H1 (cell line): Measurements from ENCODE around the gene ZNF614. TPM values are rescaled to one million over a fixed set of nuclear protein-coding genes. Genes with fewer than 3 reads are reported as not detected.
A peak's percentile ranks its signal among the peaks of the same experiment; 100 is the strongest.

Experiments
- ASH2L ChIP-seq: fragments of 200-600, 300-600 bp; sonication (generic); IDR thresholded peaks from one replicate; pipeline ENCODE4 v1.7.1; 2017; ENCODE audit warnings: low read length
- CBX5 ChIP-seq: fragments of 300-800, 300-1000 bp; sonication (generic); IDR thresholded peaks from 2 replicates; pipeline ENCODE4 v1.7.1; 2016; ENCODE audit warnings: antibody characterized with exemption, low read length, low read depth
- CHD1 ChIP-seq: IDR thresholded peaks from 2 replicates; pipeline ENCODE4 v1.6.1; 2012; ENCODE audit warnings: low read depth, low read length, improper control_type of control experiment
- CREB1 ChIP-seq: IDR thresholded peaks from 2 replicates; pipeline ENCODE4 v1.6.1; 2012; ENCODE audit warnings: inconsistent platforms
- CTBP2 ChIP-seq: IDR thresholded peaks from 2 replicates; pipeline ENCODE4 v1.7.0; 2011; ENCODE audit warnings: borderline replicate concordance, mild to moderate bottlenecking, moderate library complexity, mixed read lengths, low read length; ENCODE audit not compliant: insufficient read depth, insufficient read length
- CTCF ChIP-seq, 3 experiments: IDR thresholded peaks; 1 replicate in 2 of 3; 2 replicates in 1 of 3; pipeline versions ENCODE4 v1.5.1 to v1.6.1; 2011; ENCODE audit warnings: low read length in 3 of 3, mild to moderate bottlenecking in 3 of 3, inconsistent platforms in 2 of 3, low read depth in 1 of 3, moderate library complexity in 1 of 3; ENCODE audit not compliant: insufficient read depth in 1 of 3; ENCODE audit errors: control extremely low read depth in 1 of 3
- E2F6 ChIP-seq: IDR thresholded peaks from 2 replicates; pipeline ENCODE4 v1.6.1; 2012; ENCODE audit warnings: inconsistent platforms
- EGR1 ChIP-seq: IDR thresholded peaks from 2 replicates; pipeline ENCODE4 v1.6.1; 2011; ENCODE audit warnings: low read depth, low read length, borderline replicate concordance
- FOSL1 ChIP-seq: IDR thresholded peaks from 2 replicates; pipeline ENCODE4 v1.6.1; 2011; ENCODE audit warnings: mild to moderate bottlenecking, low read depth, low read length, moderate library complexity; ENCODE audit not compliant: insufficient read depth
- GABPA ChIP-seq: IDR thresholded peaks from 2 replicates; pipeline ENCODE4 v1.6.1; 2011; ENCODE audit warnings: mild to moderate bottlenecking, low read length, moderate library complexity, borderline replicate concordance; ENCODE audit not compliant: insufficient read depth
- KDM4A ChIP-seq: IDR thresholded peaks from one replicate; pipeline ENCODE4 v1.7.1; 2012; ENCODE audit warnings: low read depth, mild to moderate bottlenecking, moderate library complexity, low read length, inconsistent platforms; ENCODE audit not compliant: severe bottlenecking
- NANOG ChIP-seq: IDR thresholded peaks from 2 replicates; pipeline ENCODE4 v1.6.1; 2011; ENCODE audit warnings: low read length, low read depth, mild to moderate bottlenecking, inconsistent platforms; ENCODE audit not compliant: insufficient read depth, poor library complexity, severe bottlenecking
- RBBP5 ChIP-seq: IDR thresholded peaks from 2 replicates; pipeline ENCODE4 v1.7.1; 2012; ENCODE audit warnings: low read depth, mild to moderate bottlenecking, inconsistent platforms, low read length, moderate library complexity, borderline replicate concordance
- SP1 ChIP-seq: IDR thresholded peaks from 2 replicates; pipeline ENCODE4 v1.6.1; 2011; ENCODE audit warnings: low read depth, low read length
- SRF ChIP-seq: IDR thresholded peaks from 2 replicates; pipeline ENCODE4 v1.6.1; 2011; ENCODE audit warnings: mild to moderate bottlenecking, low read depth, low read length, moderate library complexity
- TAF1 ChIP-seq: IDR thresholded peaks from 2 replicates; pipeline ENCODE4 v1.6.1; 2011; ENCODE audit warnings: mild to moderate bottlenecking, low read depth, low read length
- TBP ChIP-seq: IDR thresholded peaks from 2 replicates; pipeline ENCODE4 v1.6.1; 2011; ENCODE audit warnings: low read depth, low read length, improper control_type of control experiment
- YY1 ChIP-seq: IDR thresholded peaks from 2 replicates; pipeline ENCODE4 v1.6.1; 2011; ENCODE audit warnings: low read depth, mild to moderate bottlenecking, low read length
- ZNF274 ChIP-seq: IDR thresholded peaks from 2 replicates; pipeline ENCODE4 v1.7.0; 2012; ENCODE audit warnings: low read length, borderline replicate concordance; ENCODE audit errors: extremely low read depth
- polyA plus RNA-seq, 7 experiments: library from polyadenylated mRNA; depleted of rRNA in 3 of 7; stranded (reverse) in 5 of 7; unstranded in 2 of 7; fragments of >200 nt in 5 of 7; fragments of 200-250 nt in 2 of 7; gene quantifications; 1 replicate in 5 of 7; 2 replicates in 1 of 7; 4 replicates in 1 of 7; pipeline versions ENCODE4 v1.2.1 to v1.2.3, GENCODE V29; 2011 to 2013; ENCODE audit warnings: missing spikeins in 2 of 7, mixed read lengths in 2 of 7
- total RNA-seq: library from RNA; stranded (reverse); fragmentation: NEBNext Ultra II Directional; extraction: Animal tissue kit (Norgen Biotek cat#: 25700); gene quantifications from 2 replicates; pipeline ENCODE4 v1.2.1, GENCODE V29; 2021

The ZNF614 gene
- total and polyA plus RNA-seq, 2 of the 8 experiments (the other 6 are each of a cell fraction or from before 2014, with no cell fraction given): 4.7 to 18.7 TPM

GRCh38 chr19:51986309-51987291 lies 41.6 kb downstream of the ZNF614 start, which contains the start of gene ZNF350 (continued):
- TF ChIP-seq SRF (0 out of 2 replicates have a peak, but pooled peaks have one; percentile 13), GABPA (no peak), SP1 (0 out of 2 replicates have a peak, but pooled peaks have one; percentile 44), TBP (peak; percentile 61; the same call in 1 of the 2 replicates), ZNF274 (no peak), CTBP2 (no peak), KDM4A (peak; percentile 28), E2F6 (0 out of 2 replicates have a peak, but pooled peaks have one; percentile 32), CREB1 (peak; percentile 39; the same call in 1 of the 2 replicates), RBBP5 (no peak), CBX5 (no peak), TAF1 (peak; percentile 73; the same call in 1 of the 2 replicates), NANOG (no peak), CTCF (IDR thresholded peaks at IDR 0.05; ENCODE audit: control extremely low read depth in 1 of 3, insufficient read depth in 1 of 3, low read depth in 1 of 3, low read length in 3 of 3) (no peak), CHD1 (no peak), YY1 (peak; percentile 100), ASH2L (peak; percentile 27), EGR1 (0 out of 2 replicates have a peak, but pooled peaks have one; percentile 24), FOSL1 (no peak)
